ENCODE results near the gene OSBPL1A.

Gene OSBPL1A

DNA sequence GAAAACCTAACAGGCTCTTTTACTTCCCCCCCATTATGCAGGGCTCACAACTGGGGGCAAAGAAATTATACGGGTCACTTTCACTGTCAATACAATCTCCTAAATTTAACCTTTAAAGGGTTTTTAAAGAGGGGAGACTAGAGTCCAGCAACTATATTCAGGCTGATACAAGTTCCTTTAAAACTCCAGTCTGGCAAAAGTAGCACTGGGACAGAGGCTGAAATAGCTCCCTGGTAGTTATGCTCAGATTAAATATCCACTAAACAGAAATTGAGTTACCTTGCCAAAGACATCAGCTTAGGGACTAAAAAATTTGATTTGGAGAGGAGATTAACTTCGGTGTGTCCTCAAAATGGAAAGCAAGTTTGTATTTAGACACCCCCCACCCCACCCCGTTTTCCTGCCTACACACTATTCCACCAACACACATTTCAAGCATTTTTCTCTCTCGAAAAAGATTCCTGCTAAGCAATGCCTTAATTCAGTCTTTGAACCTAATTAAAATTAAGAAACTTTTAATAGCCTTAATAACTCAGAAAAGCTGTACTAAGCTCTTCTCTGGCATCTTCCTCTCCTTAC is 127.2 kb downstream of the OSBPL1A start:
- TF ChIP-seq, protein P1, sequence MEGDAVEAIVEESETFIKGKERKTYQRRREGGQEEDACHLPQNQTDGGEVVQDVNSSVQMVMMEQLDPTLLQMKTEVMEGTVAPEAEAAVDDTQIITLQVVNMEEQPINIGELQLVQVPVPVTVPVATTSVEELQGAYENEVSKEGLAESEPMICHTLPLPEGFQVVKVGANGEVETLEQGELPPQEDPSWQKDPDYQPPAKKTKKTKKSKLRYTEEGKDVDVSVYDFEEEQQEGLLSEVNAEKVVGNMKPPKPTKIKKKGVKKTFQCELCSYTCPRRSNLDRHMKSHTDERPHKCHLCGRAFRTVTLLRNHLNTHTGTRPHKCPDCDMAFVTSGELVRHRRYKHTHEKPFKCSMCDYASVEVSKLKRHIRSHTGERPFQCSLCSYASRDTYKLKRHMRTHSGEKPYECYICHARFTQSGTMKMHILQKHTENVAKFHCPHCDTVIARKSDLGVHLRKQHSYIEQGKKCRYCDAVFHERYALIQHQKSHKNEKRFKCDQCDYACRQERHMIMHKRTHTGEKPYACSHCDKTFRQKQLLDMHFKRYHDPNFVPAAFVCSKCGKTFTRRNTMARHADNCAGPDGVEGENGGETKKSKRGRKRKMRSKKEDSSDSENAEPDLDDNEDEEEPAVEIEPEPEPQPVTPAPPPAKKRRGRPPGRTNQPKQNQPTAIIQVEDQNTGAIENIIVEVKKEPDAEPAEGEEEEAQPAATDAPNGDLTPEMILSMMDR (conservative IDR thresholded peaks at IDR 0.05): no peak
- H3K27ac ChIP-seq: no peak overlapping the region

DNA sequence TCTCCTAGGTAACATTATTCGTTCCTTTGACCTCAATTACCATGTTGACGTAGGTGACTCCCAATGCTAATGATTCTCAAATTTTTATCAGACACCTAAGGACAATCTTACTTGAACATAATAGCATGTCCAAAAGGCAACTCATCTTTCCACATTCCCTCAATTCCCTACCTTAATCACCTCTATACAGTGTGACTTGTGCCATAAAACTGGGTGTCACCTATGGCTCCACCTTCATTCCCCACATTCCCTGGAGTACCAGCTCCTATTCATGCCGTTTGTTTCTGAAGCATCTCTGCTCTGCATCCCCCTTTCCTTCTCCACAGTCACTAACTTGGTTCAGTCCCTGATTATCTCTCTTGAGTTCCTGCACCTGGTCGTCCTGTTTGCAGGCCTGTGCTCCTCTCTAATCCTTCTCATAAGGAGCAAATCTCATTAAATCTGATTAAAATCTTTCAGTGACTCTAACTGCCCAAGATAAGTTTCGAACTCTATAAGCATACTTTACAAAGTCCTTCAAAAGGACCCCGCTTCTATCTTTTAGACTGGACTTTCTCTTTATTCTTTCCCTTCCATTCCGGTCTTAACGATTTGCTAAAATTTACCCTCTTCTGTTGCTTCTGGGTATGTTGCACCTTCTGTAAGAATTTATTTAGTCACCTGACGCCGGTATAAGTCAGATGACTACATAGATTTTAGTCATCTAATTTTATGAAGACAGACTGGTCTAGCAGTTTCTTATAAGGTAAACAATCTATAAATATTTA is 128.7 kb downstream of the OSBPL1A start:
- H3K27ac ChIP-seq: no peak overlapping the region
- TF ChIP-seq, protein P1 (conservative IDR thresholded peaks at IDR 0.05): no peak

DNA sequence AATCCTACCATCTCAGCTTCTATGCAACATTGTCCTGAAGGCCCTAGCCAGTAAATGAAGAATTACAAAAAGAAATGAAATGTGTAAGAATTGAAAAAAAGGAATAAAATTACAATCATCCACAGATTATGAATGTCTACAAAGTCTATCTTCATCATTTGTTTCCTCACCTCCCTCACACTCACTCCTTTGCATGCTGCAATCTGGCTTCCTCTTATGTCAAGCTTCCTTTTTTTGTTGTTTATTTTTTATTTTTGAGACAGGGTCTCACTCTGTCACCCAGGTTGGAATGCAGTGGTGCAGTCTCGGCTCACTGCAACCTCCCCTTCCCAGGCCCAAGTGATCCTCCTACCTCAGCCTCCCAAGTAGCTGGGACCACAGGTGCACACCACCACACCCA is 129.7 kb downstream of the OSBPL1A start:
- H3K27ac ChIP-seq: no peak overlapping the region
- TF ChIP-seq, protein P1 (conservative IDR thresholded peaks at IDR 0.05): no peak

DNA sequence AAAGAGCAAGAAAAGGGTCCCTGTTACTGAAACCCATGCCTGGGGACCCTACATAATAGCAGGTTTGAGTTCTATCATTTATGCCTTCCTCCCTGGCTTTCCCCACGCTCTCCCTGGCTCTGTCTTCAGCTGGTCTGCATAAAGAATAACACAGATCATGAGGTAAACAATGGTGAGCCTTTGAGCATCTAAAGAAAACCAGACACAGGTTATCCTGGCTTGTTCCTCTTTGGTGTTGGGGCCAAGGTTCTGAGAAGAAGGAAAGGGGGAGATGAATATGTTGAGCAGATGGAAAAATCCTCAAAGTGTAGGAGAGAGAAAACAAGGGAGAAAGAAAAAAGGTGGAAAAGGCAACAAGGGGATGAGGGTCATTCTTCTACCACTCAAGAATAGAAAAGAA is 131.5 kb downstream of the OSBPL1A start:
- TF ChIP-seq, protein P1 (conservative IDR thresholded peaks at IDR 0.05): no peak
- no peak overlapping the region for H3K27ac ChIP-seq

DNA sequence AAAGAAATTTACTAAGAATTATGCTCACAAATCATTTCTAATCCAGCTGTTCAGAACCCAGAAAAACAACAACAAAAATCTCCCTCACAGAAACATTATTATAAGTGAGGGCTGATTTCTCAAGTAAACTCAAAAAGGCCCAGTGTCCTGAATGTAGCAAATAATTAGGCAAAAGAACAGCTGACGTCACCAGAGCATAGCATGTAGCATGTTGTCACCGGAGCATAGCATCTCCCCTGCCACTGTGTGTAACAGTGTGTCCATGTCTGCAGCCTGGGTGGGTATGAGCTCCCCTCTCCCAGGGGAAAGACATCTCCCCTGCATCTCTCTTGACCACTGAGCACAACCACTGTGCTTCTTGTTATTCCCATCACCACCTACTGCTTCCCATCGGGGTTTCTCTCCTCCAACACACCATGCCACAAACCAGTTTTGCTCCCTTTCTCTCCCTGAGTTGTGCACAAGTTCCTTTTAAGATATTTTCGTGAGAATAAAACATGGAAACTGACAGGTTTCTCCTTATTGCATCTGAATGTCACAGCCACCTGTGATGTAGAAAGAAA is 132.0 kb downstream of the OSBPL1A start:
- no peak overlapping the region for H3K27ac ChIP-seq
- TF ChIP-seq, protein P1 (conservative IDR thresholded peaks at IDR 0.05): no peak

DNA sequence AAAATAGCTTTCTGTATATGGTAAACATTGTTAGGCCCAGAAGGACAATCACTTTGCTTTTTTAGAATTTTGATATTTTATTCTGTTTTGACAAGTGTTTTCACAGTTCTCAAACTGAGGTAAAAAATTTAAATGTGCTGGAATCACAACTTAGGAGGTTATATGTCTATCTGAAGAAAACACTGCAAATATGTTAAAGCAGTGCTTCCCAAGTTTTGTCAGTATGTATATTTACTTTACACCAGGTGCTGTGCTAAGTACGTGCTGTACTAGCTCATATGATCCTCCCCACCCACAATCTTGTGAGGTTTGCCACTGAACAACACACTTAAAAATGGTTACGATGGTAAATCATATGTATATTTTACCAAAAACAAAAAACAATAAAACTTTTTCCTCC is 134.6 kb downstream of the OSBPL1A start:
- H3K27ac ChIP-seq: no peak overlapping the region
- TF ChIP-seq, protein P1 (conservative IDR thresholded peaks at IDR 0.05): no peak

DNA sequence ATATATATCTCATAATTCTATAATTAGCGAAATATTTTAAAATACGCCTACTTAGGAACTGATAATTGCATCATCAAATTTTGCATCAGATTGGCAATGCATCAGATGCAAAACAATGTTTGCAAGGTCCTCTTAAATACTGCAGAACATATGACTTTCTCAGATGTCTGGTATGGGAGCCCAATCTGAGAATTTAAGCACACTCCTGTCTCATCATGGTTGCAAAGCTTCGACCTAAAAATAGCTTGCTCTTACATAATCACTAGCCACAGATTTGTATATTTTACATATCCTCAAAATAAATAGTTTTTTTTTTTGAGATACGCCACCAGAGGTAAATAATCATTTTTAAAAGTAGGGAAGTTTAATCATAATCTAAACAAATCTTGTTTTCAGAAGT is 135.5 kb downstream of the OSBPL1A start:
- no peak overlapping the region for H3K27ac ChIP-seq
- TF ChIP-seq, protein P1 (conservative IDR thresholded peaks at IDR 0.05): no peak
